ENCODE data around the gene DDIT3. TPM values are rescaled to one million over a fixed set of nuclear protein-coding genes. Genes with fewer than 3 reads are reported as not detected.

Gene DDIT3
- total and polyA plus RNA-seq, 12 donors = 7.7 to 98.4 (median 48.7) TPM

- peaks cover 31 to 41% of the 10 kb centered on the region in 2 donors for H3K4me1 ChIP-seq (replicated peaks in 1 of 2)
- H3K27me3 ChIP-seq = no peaks in the 10 kb centered on the region
- intact Hi-C loops (cut with DNase I) = no loop called here
- peaks cover 0 to 56% of the 10 kb centered on the region in 2 donors for H3K36me3 ChIP-seq (replicated peaks in 1 of 2)
- H3K4me3 ChIP-seq = no peak overlapping the region
- peak in 6 of 7 donors; percentile 36 to 66 (median 56) for DNase-seq
- H3K9me3 ChIP-seq (replicated peaks in 1 of 3) = no peaks in the 10 kb centered on the region
- WGBS, 4 donors = 13 to 38% (median 30%) methylated on average over 1 of the region's 1 CpG
- peak overlapping the region in 3 of 5 donors; percentile 72 to 100 (median 99) for H3K27ac ChIP-seq
- no peak for TF ChIP-seq CTCF (IDR thresholded peaks at IDR 0.05)
- no peak for TF ChIP-seq POLR2A (IDR thresholded peaks at IDR 0.05)
These were observed 3.1 kb downstream of the DDIT3 start for GRCh38 chr12:57517187-57517586.

GRCh38 chr12:57516617-57517153 is 3.6 kb downstream of the DDIT3 start:
- Histone ChIP-seq H3K9me3 (replicated peaks in 1 of 3) (no peaks in the 10 kb centered on the region), H3K36me3 (replicated peaks in 1 of 2) (peaks cover 0 to 61% of the 10 kb centered on the region in 2 donors), H3K27me3 (no peaks in the 10 kb centered on the region), H3K4me3 (no peak overlapping the region), H3K27ac (peak overlapping the region in 2 of 5 donors; percentile 72 to 100), H3K4me1 (replicated peaks in 1 of 2) (peaks cover 26 to 36% of the 10 kb centered on the region in 2 donors)
- TF ChIP-seq POLR2A (IDR thresholded peaks at IDR 0.05) (no peak), CTCF (IDR thresholded peaks at IDR 0.05) (no peak)
- no peak for DNase-seq
- 79 to 90% (median 87%) methylated on average over 11 of the region's 11 CpGs for WGBS, 4 donors
- intact Hi-C loops (cut with DNase I) = no loop called here

GRCh38 chr12:57515934-57516541 is 4.3 kb downstream of the DDIT3 start:
- DNase-seq = no peak
- intact Hi-C loops (cut with DNase I) = no loop called here
- H3K27ac ChIP-seq = peak overlapping the region in 1 of 5 donors; percentile 100
- peaks cover 19 to 29% of the 10 kb centered on the region in 2 donors for H3K4me1 ChIP-seq (replicated peaks in 1 of 2)
- H3K4me3 ChIP-seq = no peak overlapping the region
- no peaks in the 10 kb centered on the region for H3K27me3 ChIP-seq
- H3K9me3 ChIP-seq (replicated peaks in 1 of 3) = no peaks in the 10 kb centered on the region
- no peak for TF ChIP-seq POLR2A (IDR thresholded peaks at IDR 0.05)
- no peak for TF ChIP-seq CTCF (IDR thresholded peaks at IDR 0.05)
- WGBS, 4 donors = 83 to 86% (median 85%) methylated on average over 11 of the region's 11 CpGs
- H3K36me3 ChIP-seq (replicated peaks in 1 of 2) = peaks cover 0 to 67% of the 10 kb centered on the region in 2 donors

- WGBS, 4 donors = 55 to 66% (median 64%) methylated on average over 3 of the region's 3 CpGs
- Histone ChIP-seq H3K27ac (no peak overlapping the region), H3K9me3 (replicated peaks in 1 of 3) (no peaks in the 10 kb centered on the region), H3K4me3 (no peak overlapping the region), H3K36me3 (replicated peaks in 1 of 2) (peaks cover 0 to 67% of the 10 kb centered on the region in 2 donors), H3K27me3 (no peaks in the 10 kb centered on the region), H3K4me1 (replicated peaks in 1 of 2) (peaks cover 16 to 26% of the 10 kb centered on the region in 2 donors)
- TF ChIP-seq CTCF (IDR thresholded peaks at IDR 0.05) (no peak), POLR2A (IDR thresholded peaks at IDR 0.05) (no peak)
- DNase-seq = no peak
- intact Hi-C loops (cut with DNase I) = no loop called here
These were observed 4.8 kb downstream of the DDIT3 start for GRCh38 chr12:57515408-57515933.
